Heart right ventricle (tissue), 16 donors: Measurements from ENCODE around the gene TLE3. TPM values are rescaled to one million over a fixed set of nuclear protein-coding genes. Genes with fewer than 3 reads are reported as not detected.
A peak's percentile ranks its signal among the peaks of the same experiment; 100 is the strongest.

ENCODE experiments used
- ATAC-seq, 8 donors: fragments of 200-7000 bp; cut with Tn5 transposase; one replicate each; pipeline ENCODE4 v1.9.1; 2020; ENCODE audit warnings: mild to moderate bottlenecking in 8 of 8, moderate library complexity in 8 of 8, moderate number of reproducible peaks in 1 of 8
- DNase-seq, 2 donors: peaks; one replicate each; pipeline ENCODE4 v3.0.0-alpha.2; 2020
- H3K27ac ChIP-seq, 10 donors: fragments of 200-600 bp; sonication (generic) in 2 of 10; one replicate each; pipeline versions ENCODE4 v1.5.0 to v1.8.0; 2020 to 2022; ENCODE audit warnings: mild to moderate bottlenecking in 3 of 10
- H3K27me3 ChIP-seq, 7 donors: fragments of 200-600 bp; one replicate each; pipeline ENCODE4 v1.8.0; 2021 to 2022; ENCODE audit warnings: mild to moderate bottlenecking in 2 of 7
- H3K36me3 ChIP-seq, 9 donors: fragments of 200-600 bp; sonication (generic) in 1 of 9; one replicate each; pipeline versions ENCODE4 v1.5.0 to v1.8.0; 2020 to 2022; ENCODE audit warnings: mild to moderate bottlenecking in 2 of 9
- H3K4me1 ChIP-seq, 9 donors: fragments of 200-600 bp; sonication (generic) in 1 of 9; one replicate each; pipeline versions ENCODE4 v1.5.0 to v1.8.0; 2020 to 2022; ENCODE audit warnings: mild to moderate bottlenecking in 4 of 9
- H3K4me3 ChIP-seq, 10 donors: fragments of 200-600 bp; sonication (generic) in 2 of 10; one replicate each; pipeline versions ENCODE4 v1.5.0 to v1.8.0; 2020 to 2022; ENCODE audit warnings: mild to moderate bottlenecking in 7 of 10, moderate library complexity in 2 of 10
- H3K9me3 ChIP-seq, 11 donors: fragments of 200-600 bp in 10 of 11; sonication (generic) in 2 of 11; one replicate each; pipeline versions ENCODE4 v1.5.0 to v1.8.0; 2013 to 2022; ENCODE audit warnings: mild to moderate bottlenecking in 2 of 11, control low read depth in 1 of 11, moderate library complexity in 1 of 11
- CTCF ChIP-seq, 9 donors: fragments of 200-600 bp; sonication (generic) in 2 of 9; IDR thresholded peaks; one replicate each; pipeline versions ENCODE4 v1.5.0 to v1.8.0; 2021 to 2022; ENCODE audit warnings: antibody characterized with exemption in 9 of 9, mild to moderate bottlenecking in 5 of 9, moderate library complexity in 1 of 9
- WGBS, 2 donors: extraction: QIAGEN DNeasy Blood & Tissue Kit; methylation state at CpG; one replicate each; pipeline ENCODE4 v1.1.7; 2013; ENCODE audit warnings: inconsistent platforms in 1 of 2; 5-methylcytosine and 5-hydroxymethylcytosine counted together
- intact Hi-C, 10 donors: fragments of 100-400 bp; cut with DNase I; formaldehyde crosslinking; loops; one replicate each; pipeline versions ENCODE4 v1.11.1 to v1.14.2; 2022
- polyA plus RNA-seq, 2 donors: library from polyadenylated mRNA; stranded (reverse); fragments of 200-250 nt; gene quantifications; one replicate each; pipeline ENCODE4 v1.2.3, GENCODE V29; 2013
- total RNA-seq, 10 donors: library from RNA; stranded (reverse); fragmentation: NEBNext Ultra II Directional in 3 of 10; extraction: Animal tissue kit (Norgen Biotek cat#: 25700) in 3 of 10; gene quantifications; one replicate each; pipeline versions ENCODE4 v1.2.1 to v1.2.4, GENCODE V29; 2021 to 2023
- donor health status: Arrhythmogenic right ventricular cardiomyopathy.
- donor health status: ischemic (EF 13 %, LVEDD 7.1; RV severe dilation, severe dysfunction).
- donor health status: healthy with polysubstance abuse.
- donor health status: DM: no; HTN: yes; CAD: no.
- donor health status: DM: no; HTN: no; CAD: no.
- donor health status: ischemic (EF 25% LVEDD 6.9; RV normal size, moderate dysfunction).
- donor health status: ischemic (EF 25% LVEDD 5.7; RV mildly dilated, moderate dysfunction).
- donor health status: healthy.
- donor health status: DM: yes; HTN: yes; CAD: no.
- donor health status: Ischemic cardiomyopathy.
- donor health status: ischemic (EF 35%, LVEDD 5.7; RV mildly dilated, moderate dysfunction).
- donor health status: nonischemic (EF 11% LVEDD 7.7; RV severe dilation, severe dysfunction).
- donor health status: DM: yes; HTN: yes; CAD: no.
- donor health status: PGD.
- donor health status: ischemic (EF 29% LVEDD 5.4; RV normal size, mild dysfunction).
- donor health status: nonischemic (EF 23%, LVEDD 6.1; RV moderate dilation, normal function).

TLE3 gene
- total and polyA plus RNA-seq, 12 donors: 7.5 to 21.7 (median 12.6) TPM

GRCh38 chr15:70125605-70126004 is 27.9 kb upstream of the TLE3 start:
- Histone ChIP-seq H3K9me3 (no peaks in the 10 kb centered on the region), H3K27ac (no peak overlapping the region), H3K4me3 (no peak overlapping the region), H3K4me1 (peaks cover 2 to 41% (median 23%) of the 10 kb centered on the region in 9 donors), H3K36me3 (no peaks in the 10 kb centered on the region), H3K27me3 (peaks cover 0 to 23% (median 5%) of the 10 kb centered on the region in 7 donors)
- intact Hi-C loops: no loop called here
- TF ChIP-seq CTCF (IDR thresholded peaks at IDR 0.05): no peak
- ATAC-seq (no peak), DNase-seq (no peak)
- WGBS, 2 donors: 84 to 95% methylated on average over 5 of the region's 5 CpGs

- H3K27me3 ChIP-seq: peaks cover 0 to 23% (median 6%) of the 10 kb centered on the region in 7 donors
- peaks cover 1 to 30% (median 12%) of the 10 kb centered on the region in 9 donors for H3K4me1 ChIP-seq
- H3K36me3 ChIP-seq: no peaks in the 10 kb centered on the region
- no peak overlapping the region for H3K27ac ChIP-seq
- H3K9me3 ChIP-seq: no peaks in the 10 kb centered on the region
- TF ChIP-seq CTCF (IDR thresholded peaks at IDR 0.05): peak in 1 of 9 donors; percentile 15
- DNase-seq: peak in 1 of 2 donors; percentile 48
- intact Hi-C loops: no loop called here
- 69 to 71% methylated on average over 8 of the region's 8 CpGs for WGBS, 2 donors
- H3K4me3 ChIP-seq: no peak overlapping the region
- peak; percentile 34 to 85 (median 54) for ATAC-seq
Measured at GRCh38 chr15:70121624-70122302, 24.0 kb upstream of the TLE3 start.

- H3K27ac ChIP-seq: peak overlapping the region in 2 of 10 donors; percentile 19 to 56
Measured at GRCh38 chr15:70120958-70121623, 23.4 kb upstream of the TLE3 start.

More at GRCh38 chr15:70120958-70121623, 23.4 kb upstream of the TLE3 start:
- ATAC-seq (peak in 7 of 8 donors; percentile 20 to 50 (median 30)), DNase-seq (no peak)
- no peaks in the 10 kb centered on the region for H3K36me3 ChIP-seq
- H3K4me3 ChIP-seq: no peak overlapping the region
- intact Hi-C loops: no loop called here
- peaks cover 0 to 24% (median 7%) of the 10 kb centered on the region in 9 donors for H3K4me1 ChIP-seq
- H3K27me3 ChIP-seq: peaks cover 0 to 23% (median 10%) of the 10 kb centered on the region in 7 donors
- no peak for TF ChIP-seq CTCF (IDR thresholded peaks at IDR 0.05)
- H3K9me3 ChIP-seq: no peaks in the 10 kb centered on the region
- WGBS, 2 donors: 77 to 78% methylated on average over 10 of the region's 10 CpGs
